Iris pigment epithelial cell (primary cell): ENCODE results near the gene SYNDIG1L.
"Not testable (repeated sequence)": the region's sequence is repeated elsewhere in the genome, so short reads cannot be mapped to it uniquely, and the experiment has no call there.

Experiments
- DNase-seq: peaks from one replicate; pipeline ENCODE4 v3.0.0-alpha.2; 2011; ENCODE audit warnings: low read depth

SYNDIG1L gene

DNA sequence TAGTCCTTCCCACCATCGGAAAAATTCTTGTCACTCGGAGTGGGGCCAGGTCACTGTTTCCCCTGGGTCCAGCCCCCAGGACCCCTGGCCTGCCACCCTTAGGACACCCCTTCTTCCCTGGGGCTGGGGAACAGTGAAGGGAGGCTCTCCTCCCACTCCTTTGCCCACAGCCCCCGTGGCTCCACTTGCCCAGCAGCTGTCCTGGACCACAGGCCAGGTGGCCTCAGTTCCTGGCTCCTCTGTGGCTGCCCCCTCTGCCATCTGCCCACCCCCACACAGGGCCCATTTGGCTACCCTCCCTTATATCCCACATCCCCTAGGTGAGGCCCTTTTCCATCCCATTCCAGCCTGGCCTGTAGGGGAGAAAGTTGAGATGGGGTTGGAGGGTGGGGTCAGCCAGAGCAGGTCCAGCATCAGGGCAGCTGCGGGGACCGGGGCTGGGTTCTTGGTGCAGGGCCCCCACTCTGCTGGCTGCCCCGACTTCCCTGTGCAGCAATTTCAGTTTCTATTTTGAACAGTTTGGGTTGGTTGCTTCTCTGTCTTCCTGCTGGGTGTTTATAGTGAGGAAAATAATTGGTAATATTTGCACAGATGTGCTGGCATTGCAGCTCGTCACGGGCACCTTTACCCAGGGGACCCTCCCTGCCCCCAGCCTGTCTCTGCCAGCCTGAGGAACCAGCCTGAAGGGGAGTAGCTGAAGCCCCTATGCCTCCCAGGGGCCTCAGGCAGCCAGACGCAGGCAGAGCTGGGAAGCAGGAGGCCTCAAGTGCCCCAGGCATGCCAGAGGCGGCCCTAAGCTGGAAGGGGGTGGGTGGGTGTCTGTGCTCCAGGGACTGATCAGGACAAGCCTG is 23.4 kb downstream of the SYNDIG1L start:
- DNase-seq: no peak

DNA sequence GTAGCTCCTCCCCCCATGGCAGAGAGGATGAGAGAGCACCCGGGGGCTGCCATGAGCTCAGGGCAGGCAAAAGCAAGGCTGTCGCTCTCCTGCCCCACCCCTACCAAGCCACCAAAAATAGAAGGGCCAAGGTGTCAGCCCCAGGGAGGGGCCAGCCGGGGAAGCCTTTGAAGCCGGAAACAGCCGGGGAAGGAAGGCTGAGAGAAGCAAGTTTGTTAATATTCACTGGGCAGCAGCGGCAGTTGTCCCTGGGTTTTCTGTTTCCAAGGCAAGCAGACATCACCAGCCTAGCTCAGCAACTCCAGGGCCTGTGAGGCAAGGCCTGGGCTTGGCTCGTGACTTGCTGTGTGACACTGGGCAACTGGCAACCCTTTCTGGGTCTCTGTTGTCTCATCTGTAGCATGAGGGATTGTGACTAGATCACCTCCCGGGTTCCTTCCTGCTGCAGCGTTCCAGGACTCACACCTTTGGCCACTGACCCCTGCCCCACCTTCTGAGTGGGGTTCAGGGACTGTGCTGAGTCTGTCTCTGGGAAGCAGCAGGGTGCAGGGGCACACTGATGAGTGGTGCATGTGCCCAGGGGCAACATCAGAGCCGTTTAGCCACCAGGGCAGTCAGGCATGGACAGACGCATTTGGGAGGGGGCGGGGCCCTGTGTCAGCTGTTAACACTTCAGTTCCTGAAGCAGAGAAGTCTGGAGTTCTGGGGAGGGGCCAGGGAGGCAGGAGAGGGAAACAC is 24.3 kb downstream of the SYNDIG1L start:
- no peak for DNase-seq

DNA sequence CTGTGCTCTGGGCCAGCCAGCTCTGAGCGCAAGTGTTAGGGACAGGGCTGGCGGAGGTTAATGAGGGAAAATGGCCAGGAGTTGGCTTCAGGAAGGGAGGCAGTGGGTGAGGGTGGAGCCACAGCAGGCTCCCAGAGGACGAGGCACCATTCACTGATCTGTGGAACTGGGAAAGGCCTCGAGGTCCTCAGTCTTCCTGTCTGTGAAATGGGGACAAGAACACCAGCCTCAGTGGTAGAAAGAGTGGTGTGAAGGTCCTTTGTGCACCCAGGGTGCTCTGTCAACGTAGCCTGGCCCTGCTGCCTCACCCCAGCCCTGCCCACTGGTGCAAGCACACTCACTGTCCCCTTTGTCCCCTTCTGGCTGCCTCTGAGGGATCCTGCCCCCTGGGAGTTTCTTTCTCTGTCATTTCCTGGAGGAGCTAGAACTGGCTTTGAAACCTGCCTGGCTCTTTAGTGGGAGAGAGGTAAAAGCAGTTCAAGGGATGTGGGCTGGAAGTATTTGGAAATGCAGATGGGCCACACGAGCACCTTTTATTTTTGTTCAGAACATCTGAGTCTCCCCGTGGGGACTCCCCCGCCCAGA is 25.0 kb downstream of the SYNDIG1L start:
- DNase-seq: no peak

DNA sequence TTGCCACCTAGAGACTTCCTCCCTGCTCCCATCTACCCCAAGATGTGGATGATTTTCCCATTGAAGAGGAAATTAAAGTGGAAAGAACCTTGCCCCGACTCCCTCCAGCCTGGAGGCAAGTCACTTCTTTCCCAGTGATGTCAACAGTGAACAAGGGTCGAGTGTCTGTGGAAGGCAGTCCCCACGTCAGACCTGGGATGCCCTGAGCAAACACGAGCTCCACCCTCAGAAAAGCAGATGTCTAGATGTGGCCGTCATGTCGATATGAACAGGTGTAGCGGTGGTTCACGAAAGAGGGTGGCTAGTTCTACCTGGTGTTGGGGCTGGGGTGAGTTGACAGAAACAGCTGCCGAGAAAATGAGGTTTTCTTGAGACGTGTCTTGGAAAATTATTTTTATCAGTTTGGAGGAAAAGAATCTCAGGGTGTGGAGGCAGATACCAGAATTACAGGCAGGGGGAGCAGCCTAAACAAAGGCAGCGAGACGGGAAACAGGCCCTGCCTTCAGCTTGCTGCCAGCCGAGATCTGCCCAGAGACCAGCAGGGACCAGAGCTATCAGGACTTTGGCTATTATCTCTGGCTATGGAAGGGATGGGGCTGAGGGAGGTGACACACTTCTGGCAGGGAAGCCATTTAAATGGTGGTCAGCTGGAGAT is 25.9 kb downstream of the SYNDIG1L start:
- peak; percentile 20 for DNase-seq

DNA sequence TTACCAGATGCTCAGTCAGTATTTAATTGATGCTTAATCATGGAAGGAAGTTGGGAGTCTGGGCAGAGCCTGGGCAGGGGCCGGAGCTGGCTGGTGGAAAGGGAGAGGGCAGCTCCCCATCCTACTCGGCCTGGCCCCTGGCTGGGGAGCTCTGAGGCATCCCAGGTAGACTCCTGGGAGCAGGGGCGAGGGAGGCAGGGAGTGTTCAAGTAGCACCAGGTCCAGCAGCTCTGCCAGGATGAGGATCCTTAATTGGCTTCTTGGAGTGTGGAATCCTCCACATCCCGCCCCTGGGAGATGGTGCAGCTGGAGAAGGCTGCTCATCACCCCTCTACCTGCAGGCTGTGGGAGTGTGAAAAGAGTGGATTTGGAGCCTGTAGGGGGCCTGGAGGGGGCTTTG is 30.9 kb downstream of the SYNDIG1L start:
- DNase-seq: no peak

DNA sequence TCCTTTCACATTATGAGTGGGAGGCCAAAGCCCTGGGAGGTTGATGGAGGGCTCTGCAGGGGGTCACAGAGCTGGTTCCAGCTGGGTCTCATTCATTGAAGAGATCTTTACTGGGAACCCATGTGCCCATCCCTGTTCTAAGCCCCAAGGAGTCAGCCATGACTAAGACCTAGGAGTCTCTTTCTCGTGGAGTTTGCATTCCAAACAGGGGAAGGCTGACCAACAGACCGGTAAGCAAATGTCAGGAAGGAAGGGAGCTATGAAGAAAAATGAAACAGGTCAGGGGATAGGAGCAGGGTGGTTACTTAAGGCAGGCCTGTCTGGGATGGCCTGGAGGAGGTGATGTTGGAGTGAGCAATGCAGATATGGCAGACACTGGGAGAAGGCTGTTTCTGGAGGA is 31.5 kb downstream of the SYNDIG1L start:
- no peak for DNase-seq

DNA sequence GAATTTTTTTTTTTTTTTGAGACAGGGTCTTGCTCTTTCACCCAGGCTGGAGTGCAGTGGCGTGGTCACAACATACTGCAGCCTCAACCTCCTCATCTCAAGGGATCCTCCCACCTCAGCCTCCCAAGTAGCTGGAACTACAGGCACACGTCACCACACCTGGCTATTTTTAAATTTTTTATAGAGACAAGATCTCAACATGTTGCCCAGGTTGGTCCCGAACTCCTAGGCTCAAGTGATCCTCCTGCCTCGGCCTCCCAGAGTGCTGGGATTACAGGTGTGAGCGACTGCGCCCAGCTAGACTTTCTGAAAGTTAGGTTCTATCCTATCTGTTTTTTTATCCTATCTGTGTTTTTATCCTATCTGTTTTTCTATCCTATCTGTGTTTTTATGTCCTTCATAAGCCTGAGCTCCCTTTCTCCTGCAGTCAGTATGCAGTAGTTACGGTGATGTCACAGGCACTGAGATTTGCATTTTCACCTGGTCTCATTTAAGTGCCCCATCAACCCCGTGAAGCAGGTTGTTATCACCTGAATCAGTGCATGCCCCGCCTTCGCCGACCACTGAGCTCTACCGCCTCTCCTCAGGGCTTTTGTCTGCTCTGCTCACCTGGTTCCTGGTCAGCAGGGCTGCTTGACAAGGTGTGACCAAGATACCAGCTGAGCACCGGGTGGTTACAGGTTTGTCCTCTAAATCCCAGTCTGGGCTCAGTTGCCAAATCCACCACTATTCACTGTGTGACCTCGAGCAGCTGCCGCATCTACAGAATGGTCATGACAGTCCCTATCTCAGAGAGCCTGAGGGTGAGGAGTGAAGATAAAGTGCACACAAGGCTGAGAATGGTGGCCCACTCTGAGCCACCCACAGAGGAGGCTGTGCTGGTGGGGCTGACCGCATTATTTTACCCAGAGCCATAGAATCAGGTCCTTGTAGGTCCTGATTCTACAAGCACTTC is 33.1 kb downstream of the SYNDIG1L start:
- DNase-seq: no peak

DNA sequence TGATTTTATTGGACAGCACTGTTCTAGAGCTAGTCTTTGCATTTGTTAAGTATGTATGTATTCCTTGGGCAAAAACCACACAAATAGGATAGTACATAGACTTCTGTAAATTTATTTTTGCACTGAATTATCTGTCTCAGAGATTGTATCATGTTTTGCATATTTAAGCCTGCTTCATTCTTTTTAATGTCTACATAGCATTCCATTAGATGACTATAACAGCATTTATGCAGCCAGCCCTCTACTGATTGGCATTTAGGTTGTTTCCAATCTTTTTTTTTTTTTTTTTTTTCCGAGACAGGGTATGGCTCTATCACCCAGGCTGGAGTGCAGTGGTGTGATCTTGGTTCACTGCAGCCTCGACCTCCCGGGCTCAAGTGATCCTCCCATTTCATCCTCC is 34.5 kb downstream of the SYNDIG1L start:
- peak; percentile 23 for DNase-seq

DNA sequence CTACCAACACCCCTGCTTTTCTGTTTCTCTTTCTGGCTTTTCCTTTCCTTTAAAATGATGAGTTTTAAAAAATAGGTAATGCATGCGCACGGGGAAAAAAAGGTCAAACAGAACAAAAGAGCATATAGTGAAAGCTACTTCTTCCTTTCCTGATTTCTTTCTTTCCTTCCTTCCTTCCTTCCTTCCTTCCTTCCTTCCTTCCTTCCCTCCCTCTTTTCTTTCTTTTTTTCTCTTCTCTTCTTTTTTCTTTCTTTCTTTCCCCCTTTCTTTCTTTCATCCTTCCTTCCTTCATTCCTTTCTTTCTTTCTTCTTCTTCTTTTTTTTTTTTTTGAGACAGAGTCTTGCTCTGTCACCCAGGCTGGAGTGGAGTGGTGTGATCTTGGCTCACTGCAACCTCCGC is 35.5 kb downstream of the SYNDIG1L start:
- DNase-seq: not testable (repeated sequence)

DNA sequence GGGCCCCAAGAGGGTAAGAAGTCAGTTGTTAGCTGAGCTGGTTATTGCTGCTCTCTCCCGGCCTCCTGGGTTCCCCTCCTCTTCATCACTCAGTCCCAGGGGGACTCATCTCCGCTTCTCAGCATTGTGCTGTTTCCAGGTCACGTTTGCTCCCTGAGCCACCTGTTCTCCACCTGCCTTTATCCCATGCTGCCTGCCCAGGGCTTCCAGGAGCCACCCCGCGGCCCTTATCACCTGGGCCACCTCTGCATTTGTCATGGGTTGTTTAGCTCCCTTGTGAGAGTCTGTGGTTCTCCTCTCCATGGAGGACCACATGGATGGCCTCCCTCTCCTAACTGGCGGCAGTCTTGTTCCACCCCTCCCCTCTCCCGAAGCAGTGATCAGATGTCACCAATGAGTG is 36.0 kb downstream of the SYNDIG1L start:
- no peak for DNase-seq

DNA sequence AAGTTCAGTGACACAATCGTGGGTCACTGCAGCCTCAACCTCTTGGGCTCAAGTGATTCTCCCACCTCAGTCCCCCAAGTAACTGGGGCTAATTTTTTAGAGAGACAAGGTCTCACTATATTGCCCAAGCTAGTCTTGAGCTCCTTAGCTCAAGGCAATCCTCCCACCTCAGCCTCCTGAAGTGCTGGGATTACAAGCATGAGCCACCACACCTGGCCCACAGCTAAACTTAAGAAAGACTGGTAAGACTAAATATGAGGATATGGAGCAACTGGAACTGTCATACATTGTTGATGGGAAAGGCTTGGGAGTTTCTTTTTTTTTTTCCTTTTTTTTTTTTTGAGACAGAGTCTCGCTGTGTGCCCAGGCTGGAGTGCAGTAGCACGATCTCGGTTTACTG is 43.8 kb downstream of the SYNDIG1L start:
- no peak for DNase-seq

DNA sequence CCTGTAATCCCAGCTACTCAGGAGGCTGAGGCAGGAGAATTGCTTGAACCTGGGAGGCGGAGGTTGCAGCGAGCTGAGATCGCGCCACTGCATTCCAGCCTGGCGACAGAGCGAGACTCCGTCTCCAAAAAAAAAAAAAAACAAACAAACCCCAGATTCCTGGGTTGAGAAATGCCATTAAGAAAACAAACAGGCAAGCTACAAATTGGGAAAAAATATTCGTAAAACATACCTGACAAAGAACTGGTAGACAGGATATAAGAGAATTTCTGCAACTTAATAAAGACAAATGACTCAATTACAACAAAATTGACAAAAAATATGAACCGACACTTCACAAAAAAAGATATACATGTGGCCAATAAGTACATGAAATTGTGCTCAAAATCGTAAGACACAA is 44.4 kb downstream of the SYNDIG1L start:
- DNase-seq: not testable (repeated sequence)

DNA sequence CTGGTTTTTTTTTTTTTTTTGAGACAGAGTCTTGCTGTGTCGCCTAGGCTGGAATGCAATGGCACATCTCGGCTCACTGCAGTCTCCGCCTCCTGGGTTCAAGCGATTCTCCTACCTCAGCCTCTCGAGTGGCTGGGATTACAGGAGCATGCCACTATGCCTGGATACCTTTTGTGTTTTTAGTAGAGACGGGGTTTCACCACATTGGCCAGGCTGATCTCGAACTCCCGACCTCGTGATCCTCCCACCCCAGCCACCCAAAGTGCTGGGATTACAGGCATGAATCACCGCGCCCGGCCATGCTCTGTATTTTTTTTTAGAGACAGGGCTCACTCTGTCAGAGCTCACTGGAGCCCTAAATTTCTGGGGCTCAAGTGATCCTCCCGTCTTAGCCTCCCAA is 45.2 kb downstream of the SYNDIG1L start:
- no peak for DNase-seq

DNA sequence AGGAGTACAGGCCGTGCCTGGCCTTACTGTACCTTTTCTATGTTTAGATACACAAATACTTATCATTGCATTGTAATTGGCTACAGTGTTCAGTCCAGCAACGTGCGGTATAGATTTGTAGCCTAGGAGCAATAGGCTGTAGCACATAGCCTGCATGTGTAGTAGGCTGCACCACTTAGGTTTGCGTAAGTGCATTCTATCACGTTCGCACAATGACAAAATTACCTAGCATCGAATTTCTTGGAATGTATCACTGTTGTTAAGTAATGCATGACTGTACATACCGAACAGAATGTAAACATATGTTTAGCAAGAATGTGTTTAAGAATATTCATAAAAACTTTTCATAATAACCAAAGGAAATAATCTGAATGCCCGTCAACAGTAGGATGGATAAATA is 45.8 kb downstream of the SYNDIG1L start:
- DNase-seq: peak; percentile 40

DNA sequence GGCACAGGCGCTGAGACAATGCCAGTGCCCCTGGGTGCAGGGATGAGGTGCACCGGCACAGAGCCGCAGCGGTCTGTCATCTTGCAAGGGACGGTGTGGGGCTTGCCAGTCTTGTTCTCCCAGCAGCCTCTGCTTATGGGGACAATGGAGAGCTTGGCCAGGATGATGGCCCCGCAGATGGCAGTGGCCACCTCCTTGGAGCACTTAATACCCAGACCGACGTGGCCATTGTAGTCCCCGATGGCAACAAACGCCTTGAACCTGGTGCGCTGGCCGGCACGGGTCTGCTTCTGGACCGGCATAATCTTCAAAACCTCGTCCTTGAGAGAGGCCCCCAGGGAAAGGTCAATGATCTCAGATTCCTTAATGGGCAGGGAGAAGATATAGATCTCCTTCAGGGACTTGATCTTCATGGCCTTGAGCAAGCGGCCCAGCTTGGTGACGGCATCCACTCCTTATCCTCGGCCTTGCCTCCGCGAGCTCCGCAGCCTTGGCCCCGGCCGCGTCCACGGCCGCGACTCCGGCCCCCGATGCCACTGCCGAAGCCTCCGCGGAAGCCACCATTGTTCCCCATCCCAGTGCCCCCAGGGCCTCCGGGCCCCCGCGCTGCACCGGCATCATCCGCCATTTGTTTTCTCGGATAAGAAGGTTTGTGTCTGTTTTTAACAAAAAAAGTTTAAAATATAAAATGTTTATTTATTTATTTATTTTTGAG is 47.9 kb downstream of the SYNDIG1L start:
- DNase-seq: no peak

DNA sequence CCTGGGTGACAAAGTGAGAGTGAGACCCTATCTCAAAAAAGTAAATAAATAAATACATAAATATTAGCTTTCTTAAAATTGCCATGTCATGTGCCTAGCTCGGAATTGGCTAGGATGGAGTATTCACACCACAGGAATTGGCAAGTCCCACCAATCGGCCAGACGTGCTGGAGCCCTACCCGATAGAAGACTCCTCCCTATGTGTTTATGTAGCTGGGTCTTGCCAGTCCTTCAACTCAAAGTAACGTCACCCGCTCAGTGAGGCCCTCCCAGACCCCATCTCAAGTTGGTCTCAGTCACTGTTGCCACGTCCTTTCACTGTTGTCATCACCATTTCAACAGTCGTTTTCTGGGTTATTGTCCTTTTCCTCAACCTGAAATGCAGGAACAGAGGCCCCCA is 57.6 kb downstream of the SYNDIG1L start:
- DNase-seq: no peak

DNA sequence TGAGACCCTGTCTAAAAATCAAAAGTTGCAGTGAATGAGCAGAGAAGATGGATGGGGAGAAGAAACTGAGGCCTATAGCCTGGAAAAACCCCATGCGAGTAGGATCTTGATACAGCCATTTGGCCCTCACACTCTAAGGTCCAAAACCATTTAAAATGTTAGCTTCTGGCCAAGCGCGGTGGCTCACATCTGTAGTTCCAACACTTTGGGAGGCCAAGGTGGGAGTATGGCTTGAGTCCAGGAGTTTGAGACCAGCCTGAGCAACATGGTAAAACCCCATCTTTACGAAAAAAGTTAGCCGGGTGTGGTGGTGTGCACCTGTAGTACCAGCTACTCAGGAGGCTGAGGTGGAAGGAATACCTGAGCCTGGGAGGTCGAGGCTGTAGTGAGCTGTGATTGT is 58.0 kb downstream of the SYNDIG1L start:
- DNase-seq: no peak

DNA sequence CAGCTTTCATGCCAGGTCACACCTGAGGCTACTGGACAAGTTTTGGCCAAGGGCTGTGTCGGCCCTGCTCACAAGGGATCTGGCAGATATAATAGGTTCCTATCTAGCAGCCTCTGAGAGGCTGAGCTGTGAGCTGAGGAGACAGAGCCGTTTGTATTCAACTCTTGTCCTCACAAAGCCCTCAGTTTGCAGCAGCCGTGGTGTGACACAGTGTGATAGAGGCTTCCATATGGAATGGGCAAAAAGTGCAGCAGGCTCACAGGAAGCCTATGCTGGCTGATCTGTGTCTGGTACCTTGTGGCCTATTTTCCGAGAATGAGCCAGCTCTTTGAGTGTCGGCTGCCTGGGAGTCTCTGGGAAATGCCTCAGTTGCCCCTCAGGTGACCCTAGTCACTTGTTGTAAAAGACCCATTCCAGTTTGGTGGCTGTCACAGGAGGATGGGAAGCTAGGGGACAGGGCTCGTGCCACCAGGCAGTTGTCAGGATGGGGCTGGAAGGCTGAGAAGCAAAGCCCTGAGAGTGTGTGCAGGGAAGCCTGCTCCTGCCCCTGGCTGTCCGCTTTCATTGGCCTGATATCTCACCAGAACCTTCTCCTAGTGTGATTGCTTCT is 61.6 kb downstream of the SYNDIG1L start:
- no peak for DNase-seq

DNA sequence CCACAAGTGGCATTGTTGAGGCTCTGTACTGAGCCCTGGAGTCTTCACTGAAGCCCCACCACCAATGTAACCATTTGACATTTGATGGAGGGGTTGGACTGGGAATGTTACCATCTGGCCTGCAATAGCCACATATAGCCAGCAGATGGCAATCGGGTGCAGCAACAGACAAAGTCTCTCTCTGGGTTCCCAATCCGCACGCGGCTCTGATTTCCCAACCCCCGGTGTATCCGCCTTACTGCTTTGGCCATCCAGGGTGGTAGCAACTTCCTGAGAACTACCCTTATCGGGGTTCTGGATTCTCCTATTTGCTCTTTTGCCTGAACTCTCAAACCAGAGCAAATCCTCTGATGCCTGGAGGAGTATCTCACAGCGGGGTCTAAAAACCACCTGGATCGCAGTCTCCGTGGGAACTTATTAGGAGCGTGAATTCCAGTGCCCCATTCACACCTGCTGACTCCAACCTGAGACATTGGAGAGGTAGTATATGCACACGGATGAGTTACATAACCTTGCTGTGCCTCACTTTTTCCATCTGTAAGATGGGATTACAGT is 63.6 kb downstream of the SYNDIG1L start:
- peak; percentile 67 for DNase-seq

DNA sequence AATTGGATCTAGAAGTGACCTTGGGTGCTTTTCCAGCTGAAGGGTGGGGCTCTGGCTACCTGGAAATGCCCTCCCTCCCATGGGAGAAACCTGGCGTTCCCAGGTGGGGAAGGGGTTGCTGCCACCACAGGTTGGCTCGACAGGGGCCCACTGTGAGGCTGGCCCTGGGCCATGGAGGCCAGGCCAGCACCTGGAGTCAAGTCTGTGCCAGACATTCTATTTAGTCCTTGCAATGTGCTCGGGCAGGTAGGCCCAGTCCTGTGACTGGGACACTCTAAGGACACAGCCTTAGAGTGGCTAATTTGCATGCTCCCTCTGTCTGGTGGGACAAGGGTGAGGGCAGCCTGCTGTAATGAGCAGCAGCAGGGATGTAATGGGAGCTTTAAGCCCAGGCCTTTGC is 65.8 kb downstream of the SYNDIG1L start:
- no peak for DNase-seq
